HG03095 (cell line): Measurements from ENCODE around the gene SPATA16.
"Not testable (repeated sequence)": the region's sequence is repeated elsewhere in the genome, so short reads cannot be mapped to it uniquely, and the experiment has no call there.

Experiments used
- ATAC-seq: cut with Tn5 transposase; IDR thresholded peaks from one replicate; pipeline ENCODE4 v1.9.1; 2021; ENCODE audit warnings: moderate library complexity; ENCODE audit not compliant: unreplicated experiment

Gene SPATA16, protein sequence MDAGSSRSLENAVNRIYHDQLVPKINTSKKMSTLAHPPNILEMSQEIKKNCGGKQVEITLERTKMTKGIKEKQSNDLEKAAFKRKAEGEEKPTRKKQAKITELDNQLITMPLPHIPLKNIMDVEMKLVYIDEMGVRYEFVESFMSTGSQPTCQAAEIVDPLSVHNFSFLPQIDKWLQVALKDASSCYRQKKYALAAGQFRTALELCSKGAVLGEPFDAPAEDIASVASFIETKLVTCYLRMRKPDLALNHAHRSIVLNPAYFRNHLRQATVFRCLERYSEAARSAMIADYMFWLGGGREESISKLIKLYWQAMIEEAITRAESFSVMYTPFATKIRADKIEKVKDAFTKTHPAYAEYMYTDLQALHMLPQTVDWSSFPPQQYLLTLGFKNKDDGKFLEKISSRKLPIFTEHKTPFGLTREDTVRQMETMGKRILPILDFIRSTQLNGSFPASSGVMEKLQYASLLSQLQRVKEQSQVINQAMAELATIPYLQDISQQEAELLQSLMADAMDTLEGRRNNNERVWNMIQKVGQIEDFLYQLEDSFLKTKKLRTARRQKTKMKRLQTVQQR

GRCh38 chr3:173140986-173141385 is at the start of gene SPATA16:
TSS of gene SPATA16 (minus strand) at chr3:173141235. CDS start at chr3:173117731, 23,504 bp downstream.
- no peak for ATAC-seq

GRCh38 chr3:173183022-173183421 is 42.0 kb upstream of the SPATA16 start:
- ATAC-seq: not testable (repeated sequence)

DNA sequence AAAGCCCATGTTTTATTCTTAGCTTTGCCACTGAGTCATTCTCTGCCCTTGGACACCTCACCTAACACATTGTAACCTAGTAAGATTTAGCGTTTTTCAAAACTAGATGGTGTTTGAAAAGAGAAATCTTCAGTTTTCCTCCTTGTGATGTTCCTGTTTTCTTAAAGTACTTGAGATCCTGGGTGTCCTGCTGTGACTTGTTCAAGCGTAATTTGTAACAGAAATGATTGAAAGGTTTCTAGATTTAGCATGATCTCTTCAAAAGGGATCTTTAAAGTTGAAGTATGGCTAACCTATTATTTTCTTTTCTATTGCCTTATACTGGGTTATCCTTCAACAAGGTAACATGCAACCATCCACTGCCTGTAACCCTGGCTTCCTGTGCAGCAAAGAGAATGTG is 32.6 kb upstream of the SPATA16 start:
- ATAC-seq: no peak

GRCh38 chr3:173159139-173159538 is 18.1 kb upstream of the SPATA16 start:
- ATAC-seq: not testable (repeated sequence)

- ATAC-seq: not testable (repeated sequence)
Observed at GRCh38 chr3:173156533-173156932, 15.5 kb upstream of the SPATA16 start.

GRCh38 chr3:173153631-173154030 is 12.6 kb upstream of the SPATA16 start:
- ATAC-seq: no peak

DNA sequence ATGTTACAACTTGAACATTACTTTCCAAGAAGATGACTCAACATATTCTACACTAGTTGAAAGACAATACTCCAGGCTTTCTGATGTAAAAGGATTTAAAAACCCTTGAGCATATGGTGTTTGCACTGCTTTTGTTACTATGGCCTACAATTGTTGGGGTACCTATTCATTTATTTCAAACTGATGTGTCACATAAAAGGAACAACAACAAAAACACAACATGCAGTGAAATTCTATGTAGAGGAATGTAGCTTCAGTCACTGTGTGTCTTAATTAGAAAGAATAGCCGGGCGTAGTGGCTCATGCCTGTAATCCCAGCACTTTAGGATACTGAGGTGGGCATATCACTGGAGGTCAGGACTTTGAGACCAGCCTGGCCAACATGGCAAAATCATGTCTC is 1.6 kb downstream of the SPATA16 start:
- ATAC-seq: no peak

DNA sequence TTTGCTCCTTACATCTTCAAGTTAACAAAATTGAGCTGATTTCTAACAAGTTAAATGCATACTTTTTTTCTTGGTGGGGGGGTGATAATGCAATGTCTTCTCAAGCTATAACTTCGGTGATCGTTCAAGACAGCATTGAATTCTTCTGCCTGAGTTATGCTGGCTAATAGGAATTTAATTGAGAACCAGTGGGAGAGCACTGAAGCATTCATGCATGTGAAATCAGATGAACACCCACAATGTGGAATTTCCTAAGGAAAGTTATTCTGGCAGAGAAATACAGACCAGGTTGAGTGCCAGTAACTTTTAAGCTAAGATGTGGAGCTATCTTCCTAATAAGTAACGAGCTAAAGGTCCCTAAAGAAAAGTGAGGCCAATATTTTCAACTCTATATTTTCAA is 3.0 kb downstream of the SPATA16 start:
- ATAC-seq: no peak

DNA sequence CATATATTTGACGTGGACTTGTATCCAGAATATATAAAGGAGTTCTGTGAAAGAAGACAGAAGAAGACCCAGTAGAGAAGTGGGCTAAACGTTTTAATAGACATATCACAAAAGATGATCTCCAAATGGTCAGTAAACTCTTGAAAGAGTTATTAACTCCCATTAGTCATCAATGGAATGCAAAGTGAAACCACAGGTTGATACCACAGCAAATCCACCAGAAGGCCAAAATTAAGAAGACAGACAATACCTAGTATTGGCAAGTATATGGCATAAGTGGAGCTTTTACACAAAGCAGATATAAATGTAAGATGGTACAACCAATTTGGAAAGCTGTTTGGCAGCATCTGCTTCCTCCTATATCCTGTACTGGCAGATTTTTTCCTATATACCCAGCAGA is 6.0 kb downstream of the SPATA16 start:
- no peak for ATAC-seq

DNA sequence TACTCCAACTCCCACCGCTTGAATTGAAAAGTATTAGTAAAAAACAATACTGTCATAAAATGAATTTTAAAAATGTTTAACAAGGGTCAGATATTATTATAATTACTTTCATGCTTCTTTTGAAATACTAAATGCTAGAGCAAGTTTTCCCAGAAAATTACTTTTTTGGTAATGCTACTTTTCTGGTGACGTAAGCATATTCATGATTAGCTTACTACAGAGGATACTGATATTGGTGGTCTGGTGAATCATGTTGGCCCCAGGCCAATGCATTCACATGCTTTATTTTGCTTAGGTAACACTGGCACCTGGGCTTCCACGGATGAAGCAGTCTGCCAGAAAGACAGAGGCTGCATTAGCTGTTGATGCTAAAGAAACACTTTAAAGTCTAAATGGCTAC is 12.4 kb downstream of the SPATA16 start:
- no peak for ATAC-seq

DNA sequence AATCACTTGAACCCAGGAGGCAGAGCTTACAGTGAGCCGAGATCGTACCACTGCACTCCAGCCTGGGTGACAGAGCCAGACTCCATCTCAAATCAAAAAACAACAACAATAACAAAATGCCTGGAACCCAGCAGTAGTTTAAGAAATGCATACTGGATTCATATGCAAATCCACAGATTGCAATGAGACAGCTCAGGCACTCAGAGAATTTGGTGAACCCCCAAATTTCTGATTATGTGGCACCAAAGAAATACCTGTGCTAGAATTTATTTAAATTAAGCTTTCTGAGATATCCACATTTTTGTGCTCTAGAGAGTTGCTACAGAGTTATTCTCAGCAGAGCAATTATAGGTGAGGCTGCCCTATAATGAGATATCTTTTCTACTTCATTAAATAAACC is 29.7 kb downstream of the SPATA16 start:
- ATAC-seq: no peak

GRCh38 chr3:173109143-173109542 is 31.9 kb downstream of the SPATA16 start:
- ATAC-seq: no peak

DNA sequence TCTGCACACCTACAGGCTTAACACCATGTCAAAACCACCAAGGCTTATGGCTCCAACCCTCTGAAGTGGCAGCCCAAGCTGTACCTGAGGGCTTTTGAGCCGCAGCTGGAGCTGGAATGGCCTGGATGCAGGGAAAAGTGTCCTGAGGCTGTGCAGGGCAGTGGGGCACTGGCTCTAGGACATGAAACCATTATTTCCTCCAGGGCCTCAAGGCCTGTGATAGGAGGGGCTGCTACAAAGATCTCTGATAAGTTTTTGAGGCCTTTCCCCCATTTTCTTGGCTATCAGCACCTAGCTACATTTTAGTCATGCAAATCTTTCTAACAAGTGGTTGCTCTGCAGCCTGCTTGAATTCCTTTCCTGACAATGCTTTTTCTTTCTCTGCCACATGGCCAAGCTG is 37.6 kb downstream of the SPATA16 start:
- no peak for ATAC-seq

DNA sequence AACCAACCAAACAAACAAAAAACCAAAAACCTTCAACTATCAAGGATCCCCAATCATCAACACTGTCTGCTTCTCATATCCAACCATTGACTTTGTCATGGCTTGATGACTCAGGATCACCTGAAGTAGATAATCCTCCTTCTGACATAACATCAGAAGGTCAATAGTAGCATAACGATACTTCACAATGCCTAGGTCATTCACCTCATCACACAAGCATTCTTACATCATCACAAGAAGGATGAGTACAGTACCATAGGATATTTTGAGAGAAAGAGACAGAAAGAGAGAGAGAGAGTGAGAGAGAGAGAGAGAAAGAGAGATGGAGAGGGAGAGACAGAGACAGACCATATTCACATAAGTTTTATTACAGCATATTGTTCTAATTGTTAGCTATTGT is 42.1 kb downstream of the SPATA16 start:
- ATAC-seq: no peak

DNA sequence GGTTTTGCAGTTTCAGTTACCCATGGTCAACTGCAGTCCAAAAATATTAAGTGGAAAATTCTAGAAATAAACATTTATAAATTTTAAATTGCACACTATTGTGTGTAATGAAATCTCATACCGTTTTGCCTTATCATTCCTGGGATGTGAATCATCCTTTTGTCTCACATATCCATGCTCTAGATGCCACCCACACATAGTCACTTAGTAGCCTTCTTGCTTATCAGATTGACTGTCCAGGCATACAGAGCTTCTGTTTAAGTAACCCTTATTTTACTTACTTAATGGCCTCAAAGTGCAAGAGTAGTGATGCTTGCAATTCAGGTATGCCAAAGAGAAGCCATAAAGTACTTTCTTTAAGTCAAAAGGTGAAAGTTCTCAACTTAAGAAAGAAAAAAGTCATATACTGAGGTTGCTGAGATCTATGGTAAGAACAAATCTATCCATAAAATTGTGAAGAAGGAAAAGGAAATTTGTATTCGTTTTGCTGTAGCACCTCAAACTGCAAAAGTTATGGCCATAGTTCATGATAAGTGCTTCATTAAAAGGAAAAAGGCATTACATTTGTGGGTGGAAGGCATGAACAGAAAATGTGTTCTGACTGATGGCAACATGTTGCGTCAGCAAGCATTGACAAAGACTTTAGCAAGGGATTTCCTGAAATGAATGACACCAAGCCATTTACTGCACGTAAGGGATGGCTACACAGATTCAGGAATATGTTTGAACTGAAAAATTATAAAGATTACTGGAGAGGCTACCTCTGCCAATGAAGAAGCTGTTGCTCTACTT is 43.8 kb downstream of the SPATA16 start:
- no peak for ATAC-seq

- no peak for ATAC-seq
Observed at GRCh38 chr3:173096140-173096539, 44.9 kb downstream of the SPATA16 start.

- no peak for ATAC-seq
Observed at GRCh38 chr3:173092038-173092437, 49.0 kb downstream of the SPATA16 start.

DNA sequence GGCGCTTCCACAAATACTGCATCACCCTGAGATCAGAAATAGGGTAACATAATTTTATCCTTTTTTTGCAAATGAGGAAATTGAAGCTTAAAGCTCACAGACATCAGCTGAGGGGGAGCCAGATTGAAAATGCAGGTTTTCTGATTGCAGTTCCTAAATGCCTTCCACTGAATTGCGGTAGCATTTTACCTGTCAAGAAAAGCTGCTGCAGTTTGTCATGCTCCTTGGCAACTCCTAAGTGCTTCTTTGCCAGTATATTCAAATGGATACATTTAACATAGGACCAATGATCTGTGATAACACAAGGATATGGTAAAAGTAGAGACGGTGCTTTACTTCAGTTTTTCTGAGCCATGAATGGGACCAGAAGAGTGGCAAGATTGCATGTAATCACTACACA is 50.5 kb downstream of the SPATA16 start:
- ATAC-seq: no peak

- ATAC-seq: no peak
Observed at GRCh38 chr3:173089283-173089682, 51.8 kb downstream of the SPATA16 start.

GRCh38 chr3:173078525-173078924 is 62.5 kb downstream of the SPATA16 start:
- ATAC-seq: no peak

DNA sequence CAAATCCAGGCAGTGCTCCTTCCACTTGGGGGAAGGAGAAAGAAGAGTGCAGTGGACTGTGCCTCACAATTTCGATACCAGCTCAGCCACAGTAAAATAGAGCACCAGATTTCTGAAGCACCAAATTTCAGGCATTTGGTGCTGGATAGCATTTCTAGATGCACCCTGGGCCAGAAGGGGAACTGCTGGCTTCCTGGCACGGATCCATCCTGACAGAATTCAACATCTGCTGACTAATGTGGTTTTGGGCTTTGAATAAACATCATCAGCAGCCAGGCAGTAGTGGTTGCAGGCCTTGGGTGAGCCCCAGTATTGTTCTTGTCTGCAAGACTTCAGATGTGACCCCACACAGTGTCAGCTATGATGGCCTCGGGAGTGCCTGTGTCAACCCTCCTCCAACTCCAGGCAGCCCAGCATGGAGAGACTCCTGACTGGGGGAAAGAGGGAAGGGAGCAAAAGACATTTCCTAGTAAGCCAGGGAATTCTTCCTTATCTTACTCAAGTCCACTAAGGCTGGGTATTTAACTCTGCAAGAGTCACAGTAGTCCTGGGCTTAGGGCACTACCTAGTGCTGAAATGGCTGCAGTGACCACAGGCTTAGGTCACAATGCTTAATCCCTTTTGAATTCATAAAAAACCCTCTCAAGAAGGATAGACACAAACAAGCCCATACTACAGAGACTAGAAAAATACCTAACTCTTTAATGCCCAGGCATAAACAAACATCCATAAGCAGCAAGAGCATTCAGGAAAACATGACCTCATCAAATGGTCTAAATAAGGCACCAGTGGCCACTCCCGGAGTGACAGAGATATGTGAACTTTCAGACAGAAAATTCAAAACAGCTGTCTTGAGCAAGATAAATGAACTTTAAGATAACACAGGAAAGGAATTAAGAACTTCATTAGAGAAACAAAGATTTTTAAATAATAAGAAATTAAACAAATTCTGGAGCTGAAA is 74.7 kb downstream of the SPATA16 start:
- ATAC-seq: no peak
